Smooth muscle cell (in vitro differentiated cells): ENCODE data around the gene HPSE2. TPM values are rescaled to one million over a fixed set of nuclear protein-coding genes. Genes with fewer than 3 reads are reported as not detected.

Source experiments
- DNase-seq: peaks from one replicate; lab custom pipeline; 2025; ENCODE audit not compliant: unreplicated experiment; lab: John Stamatoyannopoulos, UW
- H2AFZ ChIP-seq: fragments of 200-600 bp; sonication (generic); 2 replicates; pipeline ENCODE4 v1.6.0; 2016; ENCODE audit warnings: antibody characterized with exemption, low read depth, mild to moderate bottlenecking
- H3F3A ChIP-seq: fragments of 200-600 bp; sonication (generic); 2 replicates; pipeline ENCODE4 v1.6.0; 2017; ENCODE audit warnings: antibody characterized with exemption, low read depth
- H3K27ac ChIP-seq: fragments of 200-600 bp; sonication (generic); 2 replicates; pipeline ENCODE4 v1.5.1; 2016; ENCODE audit warnings: low read depth, mild to moderate bottlenecking
- H3K27me3 ChIP-seq: fragments of 200-600 bp; sonication (generic); 2 replicates; pipeline ENCODE4 v1.6.1; 2016; ENCODE audit warnings: low read depth, mild to moderate bottlenecking
- H3K36me3 ChIP-seq: fragments of 200-600 bp; sonication (generic); 2 replicates; pipeline ENCODE4 v1.5.1; 2016; ENCODE audit warnings: low read depth
- H3K4me1 ChIP-seq: fragments of 200-600 bp; sonication (generic); 2 replicates; pipeline ENCODE4 v1.5.1; 2016; ENCODE audit warnings: low read depth
- H3K4me2 ChIP-seq: fragments of 200-600 bp; sonication (generic); 2 replicates; pipeline ENCODE4 v1.6.0; 2016; ENCODE audit warnings: mild to moderate bottlenecking
- H3K4me3 ChIP-seq: fragments of 200-600 bp; sonication (generic); 2 replicates; pipeline ENCODE4 v1.5.1; 2016; ENCODE audit warnings: mild to moderate bottlenecking
- H3K79me2 ChIP-seq: fragments of 200-600 bp; sonication (generic); 2 replicates; pipeline ENCODE4 v1.6.0; 2016; ENCODE audit warnings: low read depth, mild to moderate bottlenecking
- H3K9ac ChIP-seq: fragments of 200-600 bp; sonication (generic); 2 replicates; pipeline ENCODE4 v1.6.0; 2016; ENCODE audit warnings: low read depth
- H3K9me3 ChIP-seq: fragments of 200-600 bp; sonication (generic); replicated peaks from 2 replicates; pipeline ENCODE4 v1.5.1; 2016; ENCODE audit warnings: low read depth
- H4K20me1 ChIP-seq: fragments of 200-600 bp; sonication (generic); 2 replicates; pipeline ENCODE4 v1.6.0; 2016; ENCODE audit warnings: low read depth
- WGBS: methylation state at CpG from one replicate; pipeline ENCODE4 v1.1.7; 2016; ENCODE audit warnings: low lambda C conversion rate; 5-methylcytosine and 5-hydroxymethylcytosine counted together
- polyA plus RNA-seq: library from polyadenylated mRNA; unstranded; fragments of >200 nt; fragmentation: Nextera tagmentation; extraction: Ambion mirVana; gene quantifications from 2 replicates; pipeline ENCODE4 v1.2.1, GENCODE V29; 2016
- total RNA-seq: library from RNA; depleted of rRNA; stranded (reverse); fragments of >200 nt; gene quantifications from 2 replicates; pipeline ENCODE4 v1.2.3, GENCODE V29; 2014
- TF ChIP-seq, protein P1 (sequence below): fragments of 200-600 bp; sonication (generic); IDR thresholded peaks from 2 replicates; pipeline ENCODE4 v1.5.1; 2017; ENCODE audit warnings: borderline replicate concordance, mild to moderate bottlenecking, antibody characterized with exemption; ENCODE audit not compliant: insufficient read depth, poor library complexity, severe bottlenecking

HPSE2 gene
- total and polyA plus RNA-seq, 2 experiments from 2014 or later: 0.13 TPM; not detected in 1

GRCh38 chr10:99085358-99085757, 150.3 kb downstream of the HPSE2 start:
- Histone ChIP-seq H2AFZ (no peak overlapping the region), H3K4me3 (no peak overlapping the region), H3K79me2 (no peaks in the 10 kb centered on the region), H3K4me2 (no peak overlapping the region), H3K27ac (no peak overlapping the region), H3K4me1 (no peaks in the 10 kb centered on the region), H3F3A (no peaks in the 10 kb centered on the region), H3K27me3 (no peaks in the 10 kb centered on the region), H3K9ac (no peak overlapping the region), H3K36me3 (no peaks in the 10 kb centered on the region), H3K9me3 (no peaks in the 10 kb centered on the region), H4K20me1 (no peaks in the 10 kb centered on the region)
- 90% methylated on average over 2 of the region's 2 CpGs for WGBS
- TF ChIP-seq, protein P1, sequence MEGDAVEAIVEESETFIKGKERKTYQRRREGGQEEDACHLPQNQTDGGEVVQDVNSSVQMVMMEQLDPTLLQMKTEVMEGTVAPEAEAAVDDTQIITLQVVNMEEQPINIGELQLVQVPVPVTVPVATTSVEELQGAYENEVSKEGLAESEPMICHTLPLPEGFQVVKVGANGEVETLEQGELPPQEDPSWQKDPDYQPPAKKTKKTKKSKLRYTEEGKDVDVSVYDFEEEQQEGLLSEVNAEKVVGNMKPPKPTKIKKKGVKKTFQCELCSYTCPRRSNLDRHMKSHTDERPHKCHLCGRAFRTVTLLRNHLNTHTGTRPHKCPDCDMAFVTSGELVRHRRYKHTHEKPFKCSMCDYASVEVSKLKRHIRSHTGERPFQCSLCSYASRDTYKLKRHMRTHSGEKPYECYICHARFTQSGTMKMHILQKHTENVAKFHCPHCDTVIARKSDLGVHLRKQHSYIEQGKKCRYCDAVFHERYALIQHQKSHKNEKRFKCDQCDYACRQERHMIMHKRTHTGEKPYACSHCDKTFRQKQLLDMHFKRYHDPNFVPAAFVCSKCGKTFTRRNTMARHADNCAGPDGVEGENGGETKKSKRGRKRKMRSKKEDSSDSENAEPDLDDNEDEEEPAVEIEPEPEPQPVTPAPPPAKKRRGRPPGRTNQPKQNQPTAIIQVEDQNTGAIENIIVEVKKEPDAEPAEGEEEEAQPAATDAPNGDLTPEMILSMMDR: no peak
- no peak for DNase-seq

DNA sequence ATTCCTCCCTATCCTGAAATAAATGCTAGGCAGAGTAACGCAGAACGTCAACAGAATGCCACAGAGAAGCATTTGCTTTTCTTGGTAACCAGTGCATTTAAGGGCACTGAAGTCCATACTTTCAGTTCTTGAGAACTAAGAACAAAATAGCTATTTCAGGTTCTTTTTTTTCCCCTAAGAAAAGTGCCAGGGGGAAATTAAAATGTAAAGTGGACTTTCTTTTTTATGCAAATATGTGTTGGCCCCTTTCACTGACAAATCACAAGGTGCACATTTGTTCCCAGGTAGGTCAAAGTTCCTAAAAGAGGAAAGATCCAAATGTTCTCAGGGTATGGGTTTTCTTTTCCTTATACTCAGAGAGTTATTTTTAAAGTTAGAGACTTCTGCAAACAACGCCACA, 151.5 kb downstream of the HPSE2 start:
- H3K4me1 ChIP-seq: no peaks in the 10 kb centered on the region
- 74% methylated on average over 3 of the region's 3 CpGs for WGBS
- H3F3A ChIP-seq: no peaks in the 10 kb centered on the region
- no peak overlapping the region for H3K4me3 ChIP-seq
- no peaks in the 10 kb centered on the region for H3K9me3 ChIP-seq
- no peaks in the 10 kb centered on the region for H3K36me3 ChIP-seq
- no peaks in the 10 kb centered on the region for H3K27me3 ChIP-seq
- TF ChIP-seq, protein P1: no peak
- H4K20me1 ChIP-seq: no peaks in the 10 kb centered on the region
- no peak for DNase-seq
- no peaks in the 10 kb centered on the region for H3K79me2 ChIP-seq
- H3K4me2 ChIP-seq: no peak overlapping the region
- no peak overlapping the region for H2AFZ ChIP-seq
- no peak overlapping the region for H3K27ac ChIP-seq
- H3K9ac ChIP-seq: no peak overlapping the region

GRCh38 chr10:99080275-99080945, 155.2 kb downstream of the HPSE2 start:
- no peaks in the 10 kb centered on the region for H3K36me3 ChIP-seq
- H3K4me2 ChIP-seq: no peak overlapping the region
- TF ChIP-seq, protein P1: no peak
- no peak overlapping the region for H3K4me3 ChIP-seq
- H3K9me3 ChIP-seq: no peaks in the 10 kb centered on the region
- WGBS: 79% methylated on average over 1 of the region's 1 CpG
- H3K27me3 ChIP-seq: no peaks in the 10 kb centered on the region
- DNase-seq: no peak
- H4K20me1 ChIP-seq: no peaks in the 10 kb centered on the region
- H3K27ac ChIP-seq: no peak overlapping the region
- H3K4me1 ChIP-seq: no peaks in the 10 kb centered on the region
- no peak overlapping the region for H2AFZ ChIP-seq
- no peak overlapping the region for H3K9ac ChIP-seq
- no peaks in the 10 kb centered on the region for H3F3A ChIP-seq
- no peaks in the 10 kb centered on the region for H3K79me2 ChIP-seq

GRCh38 chr10:99062591-99062990, 173.1 kb downstream of the HPSE2 start:
- no peaks in the 10 kb centered on the region for H4K20me1 ChIP-seq
- TF ChIP-seq, protein P1: no peak
- H3K4me1 ChIP-seq: no peaks in the 10 kb centered on the region
- no peak overlapping the region for H3K9ac ChIP-seq
- no peak for DNase-seq
- no peak overlapping the region for H3K4me2 ChIP-seq
- no peaks in the 10 kb centered on the region for H3K27me3 ChIP-seq
- no peak overlapping the region for H3K4me3 ChIP-seq
- H3K36me3 ChIP-seq: no peaks in the 10 kb centered on the region
- H3K79me2 ChIP-seq: no peaks in the 10 kb centered on the region
- H3K9me3 ChIP-seq: no peaks in the 10 kb centered on the region
- no peak overlapping the region for H2AFZ ChIP-seq
- no peaks in the 10 kb centered on the region for H3F3A ChIP-seq
- H3K27ac ChIP-seq: no peak overlapping the region
